ENCODE results near the gene ZNF710.

GRCh38 chr15:90004671-90005070 lies 3.5 kb downstream of the ZNF710 start:
- TF ChIP-seq CTCF (IDR thresholded peaks at IDR 0.05; ENCODE audit: insufficient read depth, low read depth, low read length) (no peak), EZH2 (IDR thresholded peaks at IDR 0.05; ENCODE audit: insufficient read depth, low read length) (no peak)
